SU-DHL-6 (cell line): ENCODE measurements around the gene IGFBP3.

Source experiments
- CTCF ChIP-seq: fragments of 200-600 bp; sonication (generic); IDR thresholded peaks from one replicate; pipeline ENCODE4 v1.5.1; 2017; ENCODE audit warnings: antibody characterized with exemption, mild to moderate bottlenecking, low read length, moderate library complexity; ENCODE audit not compliant: insufficient read depth, poor library complexity, severe bottlenecking
- EZH2phosphoT487 ChIP-seq: fragments of 200-600 bp; sonication (generic), shearing (Covaris generic); conservative IDR thresholded peaks from 2 replicates; pipeline ENCODE4 v1.6.1; 2018; ENCODE audit warnings: mild to moderate bottlenecking, antibody characterized with exemption, low read length, moderate library complexity, mixed read lengths

- TF ChIP-seq CTCF (no peak), EZH2phosphoT487 (no peak)
Observed at GRCh38 chr7:45917064-45917463, 4.0 kb downstream of the IGFBP3 start.
